SJCRH30 (cell line): ENCODE data around the gene EPHA6. TPM values are rescaled to one million over a fixed set of nuclear protein-coding genes. Genes with fewer than 3 reads are reported as not detected.
"Not testable (repeated sequence)": the region's sequence is repeated elsewhere in the genome, so short reads cannot be mapped to it uniquely, and the experiment has no call there.

ENCODE experiments used
- DNase-seq, 2 experiments: peaks; one replicate each; pipeline ENCODE4 v3.0.0-alpha.2; 2015 to 2020
- H3K27ac ChIP-seq: fragments of 250-450 bp; sonication (Bioruptor Pico); 2 replicates; pipeline ENCODE4 v1.5.1; 2020; ENCODE audit warnings: mild to moderate bottlenecking, moderate library complexity
- H3K27me3 ChIP-seq: fragments of 250-450 bp; sonication (Bioruptor Pico); 2 replicates; pipeline ENCODE4 v1.5.1; 2020; ENCODE audit warnings: mild to moderate bottlenecking, moderate library complexity
- H3K36me3 ChIP-seq: fragments of 250-450 bp; sonication (Bioruptor Pico); 2 replicates; pipeline ENCODE4 v1.5.1; 2020; ENCODE audit warnings: mild to moderate bottlenecking, moderate library complexity
- H3K4me1 ChIP-seq: fragments of 250-450 bp; sonication (Bioruptor Pico); 2 replicates; pipeline ENCODE4 v1.5.1; 2020; ENCODE audit warnings: mild to moderate bottlenecking, moderate library complexity
- H3K4me3 ChIP-seq: fragments of 250-450 bp; sonication (Bioruptor Pico); 2 replicates; pipeline ENCODE4 v1.5.1; 2020; ENCODE audit warnings: mild to moderate bottlenecking, moderate library complexity
- H3K9me3 ChIP-seq: fragments of 250-450 bp; sonication (Bioruptor Pico); replicated peaks from 2 replicates; pipeline ENCODE4 v1.5.1; 2020; ENCODE audit warnings: mild to moderate bottlenecking, moderate library complexity
- total RNA-seq: library from RNA; depleted of rRNA; stranded (reverse); fragments of >200 nt; shearing (Covaris generic); gene quantifications from 2 replicates; pipeline ENCODE4 v1.2.3, GENCODE V29; 2014

The EPHA6 gene
- total RNA-seq, 1 experiment from 2014 or later: not detected

DNA sequence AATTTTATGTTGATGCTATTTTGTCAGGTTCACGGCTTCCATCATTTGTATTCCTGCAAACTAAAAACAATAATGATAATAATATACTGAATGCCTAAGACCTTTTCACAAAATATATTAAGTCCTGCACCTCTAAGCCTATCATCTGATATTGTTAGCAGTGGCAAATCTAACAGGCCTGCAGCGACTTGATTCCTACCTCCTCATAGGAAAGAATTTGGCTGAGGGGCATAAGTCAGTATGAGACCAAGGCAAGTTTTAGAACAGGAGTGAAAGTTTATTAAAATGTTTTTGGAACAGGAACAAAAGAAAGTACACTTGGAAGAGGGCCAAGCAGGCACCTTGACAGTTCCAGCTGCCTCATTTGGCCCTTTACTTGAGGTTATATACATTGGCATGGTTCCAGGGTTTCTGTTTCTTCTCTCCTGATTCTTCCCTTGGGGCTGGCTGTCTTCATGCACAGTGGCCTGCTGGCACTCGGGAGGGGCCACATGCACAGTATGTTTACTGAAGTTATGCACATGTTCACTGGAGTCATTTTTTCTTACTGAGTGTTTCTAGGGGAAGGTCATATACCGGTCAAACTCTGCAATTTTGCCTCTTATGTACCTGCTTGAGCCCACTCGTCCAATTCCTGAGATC is 418.1 kb downstream of the EPHA6 start:
- Histone ChIP-seq H3K27ac (no peak overlapping the region), H3K36me3 (no peaks in the 10 kb centered on the region), H3K4me3 (no peak overlapping the region), H3K27me3 (no peaks in the 10 kb centered on the region), H3K4me1 (no peaks in the 10 kb centered on the region), H3K9me3 (no peaks in the 10 kb centered on the region)
- peak in 1 of 2 experiments; percentile 25 for DNase-seq

GRCh38 chr3:97235179-97235578 is 420.8 kb downstream of the EPHA6 start:
- Histone ChIP-seq H3K27ac (no peak overlapping the region), H3K36me3 (no peaks in the 10 kb centered on the region), H3K4me1 (no peaks in the 10 kb centered on the region), H3K9me3 (no peaks in the 10 kb centered on the region), H3K4me3 (no peak overlapping the region), H3K27me3 (no peaks in the 10 kb centered on the region)
- no peak for DNase-seq

DNA sequence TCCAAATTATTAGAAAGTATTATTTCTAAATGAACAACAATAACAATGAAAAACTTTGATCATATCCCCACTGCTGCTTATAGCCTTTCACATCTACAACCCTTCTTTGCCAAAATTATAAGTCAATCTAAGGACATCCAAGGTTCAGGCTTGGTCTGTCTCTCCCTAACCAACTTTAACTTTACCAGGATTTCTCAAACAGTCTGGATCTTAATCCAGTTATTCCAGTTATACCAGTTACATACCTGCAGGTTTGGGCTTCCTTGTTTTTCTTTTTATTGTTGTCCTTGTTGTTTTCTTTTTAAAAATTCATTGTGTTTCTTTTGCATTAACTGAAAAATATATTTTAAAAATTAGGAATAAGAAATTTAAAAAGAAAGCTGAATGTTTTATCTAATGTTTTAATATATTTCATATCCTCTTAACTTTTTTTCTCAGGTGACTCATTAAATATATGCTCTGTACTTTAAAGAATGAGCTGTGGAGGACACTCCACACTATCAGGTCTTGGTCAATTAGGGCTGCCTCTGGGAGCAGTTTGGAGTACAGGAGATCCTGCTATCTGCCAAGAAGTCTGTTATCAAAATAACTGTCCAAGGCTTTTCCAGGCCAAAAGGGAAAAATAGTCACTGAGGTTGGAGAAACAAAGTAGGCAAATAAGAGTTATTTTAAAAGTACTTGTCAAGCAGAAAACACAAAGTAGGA is 421.4 kb downstream of the EPHA6 start:
- DNase-seq: no peak
- Histone ChIP-seq H3K4me3 (no peak overlapping the region), H3K4me1 (no peaks in the 10 kb centered on the region), H3K27me3 (no peaks in the 10 kb centered on the region), H3K27ac (no peak overlapping the region), H3K36me3 (no peaks in the 10 kb centered on the region), H3K9me3 (no peaks in the 10 kb centered on the region)

GRCh38 chr3:97241417-97241816 is 427.0 kb downstream of the EPHA6 start:
- DNase-seq: no peak
- H3K36me3 ChIP-seq: no peaks in the 10 kb centered on the region
- no peak overlapping the region for H3K27ac ChIP-seq
- H3K4me3 ChIP-seq: no peak overlapping the region
- H3K27me3 ChIP-seq: no peaks in the 10 kb centered on the region
- no peaks in the 10 kb centered on the region for H3K4me1 ChIP-seq
- no peaks in the 10 kb centered on the region for H3K9me3 ChIP-seq

GRCh38 chr3:97245201-97245910 is 431.0 kb downstream of the EPHA6 start:
- no peak for DNase-seq
- H3K27me3 ChIP-seq: no peaks in the 10 kb centered on the region
- H3K36me3 ChIP-seq: no peaks in the 10 kb centered on the region
- H3K4me1 ChIP-seq: no peaks in the 10 kb centered on the region
- H3K9me3 ChIP-seq: no peaks in the 10 kb centered on the region
- H3K4me3 ChIP-seq: no peak overlapping the region
- H3K27ac ChIP-seq: no peak overlapping the region

GRCh38 chr3:97256060-97256459 is 441.7 kb downstream of the EPHA6 start:
- Histone ChIP-seq H3K27ac (no peak overlapping the region), H3K4me1 (no peaks in the 10 kb centered on the region), H3K27me3 (no peaks in the 10 kb centered on the region), H3K4me3 (no peak overlapping the region), H3K36me3 (no peaks in the 10 kb centered on the region), H3K9me3 (no peaks in the 10 kb centered on the region)
- no peak for DNase-seq

DNA sequence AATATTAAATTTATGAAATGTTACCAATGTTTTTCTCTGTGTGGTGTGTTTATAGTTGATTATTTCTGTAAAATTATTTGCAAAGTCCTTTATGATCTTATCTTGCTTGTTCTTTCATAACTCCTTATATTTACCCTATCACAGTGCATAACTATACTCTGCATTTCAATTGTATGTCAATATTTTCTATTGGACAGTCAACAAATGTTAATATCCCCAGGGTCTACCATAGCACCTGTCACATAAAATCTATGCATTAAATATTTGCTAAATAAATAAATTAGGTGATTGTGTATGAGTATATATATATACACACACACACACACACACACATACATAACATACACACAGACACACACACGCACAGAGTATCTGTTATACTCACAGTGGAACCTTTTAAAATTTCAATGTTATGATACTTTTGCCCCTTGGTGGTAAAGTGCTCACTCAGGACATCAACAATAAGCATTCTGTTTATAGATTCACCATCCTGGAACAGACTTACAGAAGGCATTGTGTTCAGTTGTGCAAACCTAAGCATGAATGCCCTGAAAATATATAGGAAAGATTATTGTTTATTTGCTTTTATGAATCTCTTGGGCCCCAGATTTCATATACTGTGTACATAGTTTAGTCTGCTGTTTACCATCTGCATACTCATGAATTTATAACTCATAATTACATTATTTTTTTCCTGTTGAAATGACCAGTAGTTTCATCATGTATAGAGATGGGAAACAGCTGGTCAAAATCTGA is 443.7 kb downstream of the EPHA6 start:
- Histone ChIP-seq H3K4me3 (no peak overlapping the region), H3K36me3 (no peaks in the 10 kb centered on the region), H3K4me1 (no peaks in the 10 kb centered on the region), H3K27ac (no peak overlapping the region), H3K27me3 (no peaks in the 10 kb centered on the region), H3K9me3 (no peaks in the 10 kb centered on the region)
- DNase-seq: no peak

DNA sequence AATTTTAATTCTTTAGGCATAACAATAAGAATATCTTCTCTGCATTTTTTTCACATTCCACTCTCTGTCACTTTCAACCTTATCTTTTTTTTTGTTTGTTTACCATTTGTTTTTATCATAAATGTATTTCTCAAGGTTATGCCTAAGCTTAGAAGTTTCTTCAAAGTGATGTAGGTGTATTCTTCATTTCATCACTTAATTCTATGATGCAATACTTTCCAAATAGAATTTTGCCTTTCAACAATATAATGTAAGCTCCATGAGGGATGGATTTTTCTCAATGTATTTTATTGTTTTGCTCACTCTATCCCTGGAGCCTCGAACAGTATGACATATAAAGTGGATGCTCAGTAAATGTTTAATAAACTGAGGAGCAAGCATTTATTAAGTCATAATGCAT is 444.9 kb downstream of the EPHA6 start:
- no peaks in the 10 kb centered on the region for H3K4me1 ChIP-seq
- H3K27me3 ChIP-seq: no peaks in the 10 kb centered on the region
- DNase-seq: no peak
- no peaks in the 10 kb centered on the region for H3K36me3 ChIP-seq
- no peak overlapping the region for H3K27ac ChIP-seq
- no peak overlapping the region for H3K4me3 ChIP-seq
- no peaks in the 10 kb centered on the region for H3K9me3 ChIP-seq

DNA sequence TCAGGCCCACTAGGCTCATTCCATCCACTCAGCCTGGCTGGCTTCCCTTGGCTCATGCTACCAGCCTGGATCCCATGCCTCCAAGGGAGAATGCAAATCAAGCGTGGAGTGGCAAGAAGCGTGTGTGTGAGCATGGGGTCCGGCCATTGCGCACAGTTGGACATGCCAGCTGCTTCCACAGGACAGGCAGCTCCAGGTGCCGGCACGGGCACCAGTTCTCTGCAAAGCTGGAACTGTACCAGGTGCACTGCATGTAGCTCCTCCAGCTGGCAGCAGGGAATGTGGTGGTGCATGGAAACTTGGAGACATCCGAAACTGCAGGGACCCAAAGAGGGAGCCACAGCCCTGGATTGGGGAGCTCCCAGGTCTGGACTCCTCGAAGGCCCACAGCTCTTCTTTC is 449.8 kb downstream of the EPHA6 start:
- Histone ChIP-seq H3K4me3 (no peak overlapping the region), H3K4me1 (no peaks in the 10 kb centered on the region), H3K36me3 (no peaks in the 10 kb centered on the region), H3K27ac (no peak overlapping the region), H3K9me3 (no peaks in the 10 kb centered on the region), H3K27me3 (no peaks in the 10 kb centered on the region)
- DNase-seq: no peak

DNA sequence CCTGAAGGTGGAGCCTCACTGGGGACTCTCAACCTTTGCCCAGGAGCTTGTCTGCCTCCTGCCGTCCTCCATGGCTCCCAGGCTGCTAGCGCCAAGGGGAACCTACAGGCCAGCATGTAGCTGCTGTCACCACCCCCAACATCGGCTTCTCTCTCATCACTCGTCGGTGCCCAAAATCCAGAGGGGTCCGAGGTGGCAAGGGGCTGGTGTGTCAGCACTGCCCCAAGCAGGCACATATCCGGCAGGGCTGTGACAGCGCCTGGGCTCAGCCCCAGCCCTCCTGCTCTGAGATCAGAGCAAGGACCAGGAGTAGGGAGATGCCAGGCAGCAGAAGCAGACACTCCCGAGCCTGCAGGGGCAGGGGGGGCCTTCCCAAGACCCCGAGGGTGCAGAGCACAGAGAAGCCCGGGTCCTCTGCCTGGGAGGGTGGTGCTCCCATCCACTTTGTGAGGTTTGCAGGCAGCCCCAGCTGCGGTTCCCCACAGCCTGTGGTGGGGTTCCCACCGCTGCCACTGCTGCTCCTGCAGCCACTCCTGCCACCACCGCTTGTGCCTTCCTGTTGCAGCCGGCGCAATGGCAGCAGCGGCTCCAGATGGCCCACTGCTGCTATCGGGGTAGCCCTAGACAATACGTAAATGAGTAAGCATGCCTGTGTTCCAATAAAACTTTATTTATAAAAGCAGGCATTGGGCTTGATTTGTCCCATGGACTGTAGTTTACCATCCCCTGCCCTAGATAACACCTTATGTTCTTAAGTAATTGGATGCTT is 451.0 kb downstream of the EPHA6 start:
- Histone ChIP-seq H3K9me3 (no peaks in the 10 kb centered on the region), H3K27ac (no peak overlapping the region), H3K4me3 (no peak overlapping the region), H3K27me3 (no peaks in the 10 kb centered on the region), H3K4me1 (no peaks in the 10 kb centered on the region), H3K36me3 (no peaks in the 10 kb centered on the region)
- DNase-seq: no peak

DNA sequence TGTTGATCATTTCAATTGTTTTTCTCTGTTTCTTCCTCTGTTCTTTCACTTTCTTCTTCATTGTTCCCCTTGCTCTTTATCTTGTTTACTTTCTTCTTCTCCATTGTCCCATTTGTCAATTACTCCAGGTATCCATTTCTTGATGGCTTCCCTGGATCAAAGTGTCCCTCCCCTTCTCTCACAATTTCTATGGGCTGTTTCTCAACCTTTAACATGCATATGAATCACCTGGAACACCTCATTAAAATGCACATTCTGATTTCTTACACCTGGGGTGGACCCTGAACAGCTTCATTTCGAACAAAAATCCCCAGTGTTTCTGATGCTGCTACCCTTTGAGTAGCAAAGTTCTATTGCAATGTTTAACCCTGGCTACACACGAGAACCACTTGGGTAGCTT is 454.8 kb downstream of the EPHA6 start:
- Histone ChIP-seq H3K4me1 (no peaks in the 10 kb centered on the region), H3K36me3 (no peaks in the 10 kb centered on the region), H3K27me3 (no peaks in the 10 kb centered on the region), H3K9me3 (no peaks in the 10 kb centered on the region), H3K27ac (no peak overlapping the region), H3K4me3 (no peak overlapping the region)
- DNase-seq: no peak

DNA sequence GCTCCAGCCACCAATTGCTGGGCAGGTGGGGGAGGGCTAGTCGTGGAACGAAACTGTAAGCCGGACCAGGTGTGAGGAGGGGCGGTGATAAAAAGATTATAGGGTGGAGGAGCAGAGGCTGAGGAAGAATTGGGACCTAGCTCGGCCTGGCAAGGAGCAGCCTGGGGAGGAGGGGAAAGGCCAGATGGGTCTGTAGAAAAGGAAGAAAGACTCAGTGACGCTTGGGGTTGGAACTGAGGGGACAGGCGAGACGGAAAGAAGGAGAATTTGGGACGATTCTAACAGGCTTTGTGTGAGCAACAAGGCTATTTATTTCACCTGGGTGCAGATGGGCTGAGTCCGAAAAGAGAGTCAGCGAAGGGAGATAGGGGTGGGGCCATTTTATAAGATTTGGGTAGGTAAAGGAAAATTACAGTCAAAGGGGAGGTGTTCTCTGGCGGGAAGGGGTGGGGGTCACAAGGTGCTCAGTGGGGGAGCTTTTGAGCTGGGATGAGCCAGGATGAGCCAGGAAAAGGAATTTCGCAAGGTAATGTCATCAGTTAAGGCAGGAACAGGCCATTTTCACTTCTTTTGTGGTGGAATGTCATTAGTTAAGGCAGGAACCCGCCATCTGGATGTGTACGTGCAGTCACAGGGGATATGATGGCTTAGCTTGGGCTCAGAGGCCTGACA is 462.6 kb downstream of the EPHA6 start:
- not testable (repeated sequence) for H3K9me3 ChIP-seq, H3K4me1 ChIP-seq, DNase-seq, H3K4me3 ChIP-seq, H3K27me3 ChIP-seq, H3K27ac ChIP-seq, H3K36me3 ChIP-seq

GRCh38 chr3:97277708-97278107 is 463.3 kb downstream of the EPHA6 start:
- Histone ChIP-seq H3K4me3 (no peak overlapping the region), H3K27me3 (peaks cover 4% of the 10 kb centered on the region; the same call in 1 of the 2 replicates), H3K4me1 (no peaks in the 10 kb centered on the region), H3K36me3 (no peaks in the 10 kb centered on the region), H3K9me3 (no peaks in the 10 kb centered on the region), H3K27ac (no peak overlapping the region)
- no peak for DNase-seq

DNA sequence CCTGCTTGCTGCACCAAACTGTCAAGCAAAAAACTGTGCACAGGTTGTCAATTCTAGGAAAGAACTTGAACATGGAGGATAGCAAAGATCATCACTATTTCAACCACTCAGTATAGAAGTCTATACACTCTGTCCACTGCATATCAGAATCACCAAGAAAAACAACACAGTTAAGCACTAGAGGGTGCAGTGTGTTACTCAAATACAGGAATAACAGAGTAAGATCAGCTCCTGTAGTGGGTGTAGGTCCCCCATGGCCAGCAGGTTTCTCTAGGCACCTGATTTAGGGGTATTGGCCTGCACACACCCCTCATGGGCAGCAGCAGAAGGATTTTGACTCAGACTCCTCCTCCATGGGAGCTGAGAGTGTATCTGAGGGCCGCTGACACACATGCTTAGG is 464.1 kb downstream of the EPHA6 start:
- Histone ChIP-seq H3K27me3 (peaks cover 4% of the 10 kb centered on the region; the same call in 1 of the 2 replicates), H3K36me3 (no peaks in the 10 kb centered on the region), H3K4me3 (no peak overlapping the region), H3K27ac (no peak overlapping the region), H3K9me3 (no peaks in the 10 kb centered on the region), H3K4me1 (no peaks in the 10 kb centered on the region)
- DNase-seq: no peak
